GM06990 (cell line): ENCODE measurements around the gene ELOVL7.
"Not testable (repeated sequence)": the region's sequence is repeated elsewhere in the genome, so short reads cannot be mapped to it uniquely, and the experiment has no call there.

ENCODE experiments used
- DNase-seq: peaks from one replicate; pipeline ENCODE4 v3.0.0-alpha.2; 2011; ENCODE audit not compliant: insufficient read length; ENCODE audit errors: extremely low read depth
- H3K27me3 ChIP-seq: replicated peaks from 2 replicates; pipeline ENCODE4 v1.6.0; 2011; ENCODE audit warnings: low read length; ENCODE audit not compliant: control insufficient read depth, insufficient read depth
- H3K36me3 ChIP-seq: 2 replicates; pipeline ENCODE4 v1.5.1; 2011; ENCODE audit warnings: low read length; ENCODE audit not compliant: control insufficient read depth, insufficient read depth
- H3K4me3 ChIP-seq: replicated peaks from 2 replicates; pipeline ENCODE4 v1.5.1; 2011; ENCODE audit warnings: low read depth, mild to moderate bottlenecking, control low read depth, low read length
- TF ChIP-seq, protein P1 (sequence below): IDR thresholded peaks from 2 replicates; pipeline ENCODE4 v1.5.1; 2011; ENCODE audit warnings: low read length, control low read depth, mild to moderate bottlenecking, inconsistent platforms; ENCODE audit not compliant: insufficient read depth, poor library complexity, severe bottlenecking

Gene ELOVL7

DNA sequence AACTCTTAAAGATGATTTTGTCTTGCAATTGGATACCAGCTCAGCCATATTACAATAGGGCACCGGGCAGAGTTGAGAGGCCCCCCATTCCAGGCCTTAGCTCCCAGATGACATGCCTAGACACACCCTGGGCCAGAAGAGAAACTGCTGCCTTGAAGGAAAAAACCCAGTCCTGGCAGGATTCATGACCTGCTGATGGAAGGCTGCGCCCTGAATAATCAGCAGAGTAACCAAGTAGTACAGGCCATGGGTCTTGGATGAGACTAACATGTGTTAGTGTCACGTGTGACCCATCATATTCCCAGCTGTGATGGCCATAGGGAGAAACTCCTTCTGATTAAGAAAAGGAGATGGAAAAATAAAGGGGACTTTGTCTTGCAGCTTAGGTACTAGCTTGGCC is 105.1 kb downstream of the ELOVL7 start:
- TF ChIP-seq, protein P1, sequence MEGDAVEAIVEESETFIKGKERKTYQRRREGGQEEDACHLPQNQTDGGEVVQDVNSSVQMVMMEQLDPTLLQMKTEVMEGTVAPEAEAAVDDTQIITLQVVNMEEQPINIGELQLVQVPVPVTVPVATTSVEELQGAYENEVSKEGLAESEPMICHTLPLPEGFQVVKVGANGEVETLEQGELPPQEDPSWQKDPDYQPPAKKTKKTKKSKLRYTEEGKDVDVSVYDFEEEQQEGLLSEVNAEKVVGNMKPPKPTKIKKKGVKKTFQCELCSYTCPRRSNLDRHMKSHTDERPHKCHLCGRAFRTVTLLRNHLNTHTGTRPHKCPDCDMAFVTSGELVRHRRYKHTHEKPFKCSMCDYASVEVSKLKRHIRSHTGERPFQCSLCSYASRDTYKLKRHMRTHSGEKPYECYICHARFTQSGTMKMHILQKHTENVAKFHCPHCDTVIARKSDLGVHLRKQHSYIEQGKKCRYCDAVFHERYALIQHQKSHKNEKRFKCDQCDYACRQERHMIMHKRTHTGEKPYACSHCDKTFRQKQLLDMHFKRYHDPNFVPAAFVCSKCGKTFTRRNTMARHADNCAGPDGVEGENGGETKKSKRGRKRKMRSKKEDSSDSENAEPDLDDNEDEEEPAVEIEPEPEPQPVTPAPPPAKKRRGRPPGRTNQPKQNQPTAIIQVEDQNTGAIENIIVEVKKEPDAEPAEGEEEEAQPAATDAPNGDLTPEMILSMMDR: no peak
- Histone ChIP-seq H3K36me3 (no peaks in the 10 kb centered on the region), H3K4me3 (no peak overlapping the region), H3K27me3 (no peaks in the 10 kb centered on the region)
- no peak for DNase-seq

DNA sequence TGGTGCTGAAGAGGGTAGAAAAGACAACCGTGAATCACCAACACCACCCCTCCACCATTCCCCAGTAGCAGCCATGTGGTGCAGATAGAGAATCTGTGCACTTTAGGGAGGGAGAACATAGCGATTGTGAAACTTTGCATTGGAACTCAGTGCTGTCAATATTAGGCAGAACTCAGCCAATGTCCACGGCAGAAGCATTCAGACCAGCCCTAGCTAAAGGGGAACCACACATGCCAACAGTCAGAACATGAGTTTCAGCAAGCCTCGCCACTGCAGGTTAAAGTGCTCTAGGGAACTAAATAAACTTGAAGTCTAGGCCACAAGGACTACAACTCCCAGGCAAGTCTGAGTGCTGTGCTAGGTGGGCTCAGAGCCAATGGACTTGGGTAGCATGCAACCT is 105.6 kb downstream of the ELOVL7 start:
- no peaks in the 10 kb centered on the region for H3K36me3 ChIP-seq
- H3K27me3 ChIP-seq: no peaks in the 10 kb centered on the region
- no peak for DNase-seq
- TF ChIP-seq, protein P1: no peak
- H3K4me3 ChIP-seq: no peak overlapping the region

DNA sequence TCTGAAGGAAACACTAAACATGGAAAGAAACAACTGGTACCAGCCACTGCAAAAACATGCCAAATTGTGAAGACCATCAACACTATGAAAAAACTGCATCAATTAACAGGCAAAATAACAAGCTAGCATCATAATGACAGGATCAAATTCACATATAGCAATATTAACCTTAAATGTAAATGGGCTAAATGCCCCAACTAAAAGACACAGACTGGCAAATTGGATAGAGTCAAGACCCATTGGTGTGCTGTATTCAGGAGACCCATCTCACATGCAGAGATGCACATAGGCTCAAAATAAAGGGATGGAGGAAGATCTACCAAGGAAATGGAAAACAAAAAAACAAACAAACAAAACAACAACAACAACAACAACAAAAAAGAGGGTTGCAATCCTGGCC is 113.2 kb downstream of the ELOVL7 start:
- H3K4me3 ChIP-seq, H3K27me3 ChIP-seq, DNase-seq, H3K36me3 ChIP-seq: not testable (repeated sequence)

DNA sequence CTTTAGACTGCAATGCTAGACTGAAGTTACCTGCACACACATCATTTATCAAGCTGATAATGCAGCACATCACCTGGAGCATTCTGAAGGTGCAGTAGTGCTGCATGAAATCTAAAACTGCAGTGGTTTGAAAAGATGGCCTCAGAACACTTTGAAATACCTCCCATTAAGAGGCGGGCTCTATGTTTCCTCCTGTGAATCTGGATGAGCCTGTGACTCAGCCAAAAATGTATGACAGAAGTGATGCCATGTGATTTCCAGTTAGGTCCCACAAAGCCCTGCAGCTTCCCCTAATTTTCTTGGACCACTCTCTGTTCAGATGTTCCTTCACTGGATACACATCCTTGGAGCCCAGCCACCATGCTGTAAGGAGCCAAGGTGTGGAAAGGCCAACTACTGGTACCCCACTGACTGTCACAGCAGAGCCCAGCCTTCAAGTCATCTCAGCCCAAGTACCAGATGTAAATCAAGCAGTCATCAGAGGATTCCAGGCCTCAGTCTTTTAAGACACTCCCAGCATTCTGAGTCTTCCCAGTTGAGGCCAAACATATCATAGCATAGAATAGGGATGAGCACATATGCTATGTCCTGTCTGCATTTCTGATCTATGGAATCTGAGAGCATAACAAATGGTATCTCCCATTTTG is 116.9 kb downstream of the ELOVL7 start:
- no peak for DNase-seq
- H3K36me3 ChIP-seq: no peaks in the 10 kb centered on the region

DNA sequence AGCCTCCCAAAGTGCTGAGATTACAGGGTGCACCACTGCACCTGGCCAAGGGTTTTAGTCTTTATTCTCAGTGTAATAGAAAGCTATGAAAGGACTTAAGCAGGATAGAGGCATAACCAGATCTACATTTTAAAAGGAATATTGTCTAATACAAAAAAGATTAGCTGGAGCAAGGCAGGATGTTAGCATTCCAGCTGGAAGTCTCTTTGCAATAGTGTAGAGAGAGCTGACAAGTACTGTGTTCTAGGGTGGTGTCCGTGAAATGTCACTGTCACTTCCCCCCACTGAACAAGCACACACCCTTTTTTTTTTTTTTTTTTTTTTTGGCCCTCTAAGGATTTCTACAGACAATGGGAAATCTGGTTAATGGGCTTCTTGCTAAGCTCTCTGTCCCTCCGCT is 119.9 kb downstream of the ELOVL7 start:
- Histone ChIP-seq H3K36me3 (no peaks in the 10 kb centered on the region), H3K4me3 (no peak overlapping the region), H3K27me3 (no peaks in the 10 kb centered on the region)
- TF ChIP-seq, protein P1: no peak
- DNase-seq: no peak

More for the DNA sequence above, 116.9 kb downstream of the ELOVL7 start:
- TF ChIP-seq, protein P1: no peak
- Histone ChIP-seq H3K4me3 (no peak overlapping the region), H3K27me3 (no peaks in the 10 kb centered on the region)

DNA sequence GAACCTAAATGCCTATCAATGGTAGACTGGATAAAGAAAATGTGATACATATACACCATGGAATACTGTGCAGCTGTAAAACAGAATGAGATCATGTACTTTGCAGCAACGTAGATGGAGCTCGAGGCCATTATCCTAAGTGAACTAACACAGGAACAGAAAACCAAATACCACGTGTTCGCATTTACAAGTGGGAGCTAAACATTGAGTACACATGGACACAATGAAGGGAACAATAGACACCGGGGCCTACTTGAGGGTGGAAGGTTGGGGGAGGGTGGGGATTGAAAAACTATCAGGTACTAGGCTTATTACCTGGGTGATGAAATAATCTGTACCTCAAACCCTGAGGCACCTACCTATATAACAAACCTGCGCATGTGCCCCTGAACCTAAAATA is 121.7 kb downstream of the ELOVL7 start:
- TF ChIP-seq, protein P1: no peak
- Histone ChIP-seq H3K27me3 (no peaks in the 10 kb centered on the region), H3K36me3 (no peaks in the 10 kb centered on the region), H3K4me3 (no peak overlapping the region)
- no peak for DNase-seq
